SIG-M5 (cell line): ENCODE data around the gene TIMM23B.
"Not testable (repeated sequence)": the region's sequence is repeated elsewhere in the genome, so short reads cannot be mapped to it uniquely, and the experiment has no call there.

Experiments used
- DNase-seq: peaks from one replicate; lab custom pipeline; 2025; lab: John Stamatoyannopoulos, UW

TIMM23B gene

GRCh38 chr10:49941447-49942338, at the start of gene TIMM23B, which contains the start of gene PARG:
Gene TIMM23B (plus strand): TSS chr10:49942053. CDS start chr10:49942195, 142 bp downstream.
Gene PARG (minus strand): TSS chr10:49942027. CDS start chr10:49941725, 302 bp downstream.
- DNase-seq: not testable (repeated sequence)

GRCh38 chr10:49899999-49900398, 41.9 kb upstream of the TIMM23B start:
- not testable (repeated sequence) for DNase-seq

- not testable (repeated sequence) for DNase-seq
Measured at GRCh38 chr10:49900406-49900805, 41.4 kb upstream of the TIMM23B start.

GRCh38 chr10:49903829-49904228, 38.0 kb upstream of the TIMM23B start:
- not testable (repeated sequence) for DNase-seq

GRCh38 chr10:49908290-49909080, 33.4 kb upstream of the TIMM23B start:
- not testable (repeated sequence) for DNase-seq

GRCh38 chr10:49910295-49910694, 31.6 kb upstream of the TIMM23B start:
- DNase-seq: not testable (repeated sequence)

- DNase-seq: not testable (repeated sequence)
Measured at GRCh38 chr10:49916451-49916850, 25.4 kb upstream of the TIMM23B start.

GRCh38 chr10:49917927-49918326, 23.9 kb upstream of the TIMM23B start:
- not testable (repeated sequence) for DNase-seq

- DNase-seq: not testable (repeated sequence)
Measured at GRCh38 chr10:49922041-49922440, 19.8 kb upstream of the TIMM23B start.

GRCh38 chr10:49923572-49923971, 18.3 kb upstream of the TIMM23B start:
- not testable (repeated sequence) for DNase-seq

- not testable (repeated sequence) for DNase-seq
Measured at GRCh38 chr10:49931276-49931675, 10.6 kb upstream of the TIMM23B start.

GRCh38 chr10:49931959-49932728, 9.7 kb upstream of the TIMM23B start:
- DNase-seq: not testable (repeated sequence)

GRCh38 chr10:49942339-49942705, 469 bp downstream of the TIMM23B start:
- DNase-seq: not testable (repeated sequence)

GRCh38 chr10:49943607-49944006, 1.8 kb downstream of the TIMM23B start:
- DNase-seq: not testable (repeated sequence)

GRCh38 chr10:49948142-49948541, 6.3 kb downstream of the TIMM23B start:
- DNase-seq: not testable (repeated sequence)

- not testable (repeated sequence) for DNase-seq
Measured at GRCh38 chr10:49948737-49949136, 6.9 kb downstream of the TIMM23B start.

GRCh38 chr10:49952006-49952405, 10.2 kb downstream of the TIMM23B start:
- DNase-seq: not testable (repeated sequence)

GRCh38 chr10:49953122-49953521, 11.3 kb downstream of the TIMM23B start:
- not testable (repeated sequence) for DNase-seq

GRCh38 chr10:49970331-49970857, 28.5 kb downstream of the TIMM23B start:
- not testable (repeated sequence) for DNase-seq

- DNase-seq: not testable (repeated sequence)
Measured at GRCh38 chr10:49971466-49971865, 29.6 kb downstream of the TIMM23B start.

- DNase-seq: not testable (repeated sequence)
Measured at GRCh38 chr10:49972094-49972493, 30.2 kb downstream of the TIMM23B start.
